ENCODE data around the gene RASSF3.
"Not testable (repeated sequence)": the region's sequence is repeated elsewhere in the genome, so short reads cannot be mapped to it uniquely, and the experiment has no call there.

Gene RASSF3

GRCh38 chr12:64672925-64673409 lies 62.7 kb downstream of the RASSF3 start:
- DNase-seq, result no peak

GRCh38 chr12:64673490-64674169 lies 63.3 kb downstream of the RASSF3 start:
- DNase-seq, result no peak

- no peak for DNase-seq
These were observed 64.2 kb downstream of the RASSF3 start for GRCh38 chr12:64674367-64674922.

- DNase-seq, result no peak
These were observed 65.5 kb downstream of the RASSF3 start for GRCh38 chr12:64675795-64676194.

GRCh38 chr12:64678248-64678647 lies 68.0 kb downstream of the RASSF3 start:
- no peak for DNase-seq

GRCh38 chr12:64678835-64679234 lies 68.5 kb downstream of the RASSF3 start:
- no peak for DNase-seq

GRCh38 chr12:64679487-64680001 lies 69.2 kb downstream of the RASSF3 start:
- no peak for DNase-seq

GRCh38 chr12:64680235-64680634 lies 69.9 kb downstream of the RASSF3 start:
- no peak for DNase-seq

GRCh38 chr12:64681200-64682052 lies 71.1 kb downstream of the RASSF3 start:
- no peak for DNase-seq

GRCh38 chr12:64682572-64683277 lies 72.4 kb downstream of the RASSF3 start:
- no peak for DNase-seq

- DNase-seq, result no peak
These were observed 73.7 kb downstream of the RASSF3 start for GRCh38 chr12:64683816-64684543.

- no peak for DNase-seq
These were observed 74.8 kb downstream of the RASSF3 start for GRCh38 chr12:64685050-64685449.

- no peak for DNase-seq
These were observed 75.3 kb downstream of the RASSF3 start for GRCh38 chr12:64685605-64686004.

GRCh38 chr12:64687816-64688215 lies 77.5 kb downstream of the RASSF3 start:
- no peak for DNase-seq

GRCh38 chr12:64688219-64688618 lies 77.9 kb downstream of the RASSF3 start:
- DNase-seq, result no peak

- no peak for DNase-seq
These were observed 78.4 kb downstream of the RASSF3 start for GRCh38 chr12:64688715-64689114.

- DNase-seq, result not testable (repeated sequence)
These were observed 79.9 kb downstream of the RASSF3 start for GRCh38 chr12:64690236-64690635.

GRCh38 chr12:64691227-64691794 lies 81.0 kb downstream of the RASSF3 start:
- no peak for DNase-seq

- no peak for DNase-seq
These were observed 81.7 kb downstream of the RASSF3 start for GRCh38 chr12:64691795-64692583.

GRCh38 chr12:64694130-64695040 lies 84.1 kb downstream of the RASSF3 start:
- no peak for DNase-seq

Data from NCI-H1436 treated with DMSO at 0.1 percent for 48 hours (cell line).